ACHN (cell line): ENCODE data around the gene CYLD.

Source experiments
- DNase-seq: peaks from one replicate; pipeline ENCODE4 v3.0.0-alpha.2; 2015
- in situ Hi-C: cut with HindIII; loops from 2 replicates; pipeline ENCODE4 v1.10.0; 2017; ENCODE audit warnings: low sequenced_read_pairs, low pct_ligation_motif_present, low pct_unique_long_range_greater_than_20kb

CYLD gene

GRCh38 chr16:50741781-50742575, at the start of gene CYLD:
Gene CYLD (plus strand): TSS chr16:50742086. CDS start chr16:50749699, 7,613 bp downstream.
- peak; percentile 100 for DNase-seq
- in situ Hi-C loops = no loop called here

- in situ Hi-C loops = no loop called here
- DNase-seq = no peak
These were observed 49.3 kb upstream of the CYLD start for GRCh38 chr16:50692644-50692998.

- peak; percentile 17 for DNase-seq
- in situ Hi-C loops = no loop called here
These were observed 48.7 kb upstream of the CYLD start, which contains the start of gene NOD2 for GRCh38 chr16:50692999-50693781. Gene NOD2 (plus strand): TSS chr16:50693606. CDS start chr16:50699496, 5,890 bp downstream.

- in situ Hi-C loops = no loop called here
- DNase-seq = no peak
These were observed 47.7 kb upstream of the CYLD start for GRCh38 chr16:50694206-50694605.

GRCh38 chr16:50695017-50696000, 46.6 kb upstream of the CYLD start:
- no peak for DNase-seq
- in situ Hi-C loops = no loop called here

- in situ Hi-C loops = no loop called here
- no peak for DNase-seq
These were observed 45.8 kb upstream of the CYLD start for GRCh38 chr16:50696126-50696525.

GRCh38 chr16:50696575-50697420, 45.1 kb upstream of the CYLD start:
- in situ Hi-C loops = no loop called here
- peak; percentile 31 for DNase-seq

- DNase-seq = no peak
- in situ Hi-C loops = no loop called here
These were observed 44.5 kb upstream of the CYLD start for GRCh38 chr16:50697421-50697715.

GRCh38 chr16:50697881-50698767, 43.8 kb upstream of the CYLD start:
- in situ Hi-C loops = no loop called here
- peak; percentile 46 for DNase-seq

- DNase-seq = no peak
- in situ Hi-C loops = no loop called here
These were observed 42.3 kb upstream of the CYLD start for GRCh38 chr16:50699326-50700159.

- in situ Hi-C loops = no loop called here
- no peak for DNase-seq
These were observed 39.2 kb upstream of the CYLD start for GRCh38 chr16:50702725-50703124.

- DNase-seq = no peak
- in situ Hi-C loops = no loop called here
These were observed 37.6 kb upstream of the CYLD start for GRCh38 chr16:50704245-50704644.

GRCh38 chr16:50705436-50706110, 36.3 kb upstream of the CYLD start:
- DNase-seq = no peak
- in situ Hi-C loops = no loop called here

- no peak for DNase-seq
- in situ Hi-C loops = no loop called here
These were observed 35.6 kb upstream of the CYLD start for GRCh38 chr16:50706250-50706649.

- in situ Hi-C loops = no loop called here
These were observed 33.4 kb upstream of the CYLD start for GRCh38 chr16:50708373-50709060.

More at GRCh38 chr16:50708373-50709060, 33.4 kb upstream of the CYLD start:
- no peak for DNase-seq
